Endothelial cell of umbilical vein (primary cell): ENCODE data around the gene DNAJB1. TPM values are rescaled to one million over a fixed set of nuclear protein-coding genes. Genes with fewer than 3 reads are reported as not detected.

Experiments used
- BruUV-seq: library from RNA; stranded (reverse); fragments of 400-500 nt; replicated peaks from 2 replicates; lab custom pipeline; 2021; lab: Mats Ljungman, UMichigan
- CTCF ChIA-PET: fragments of 300-600, 350-600 bp; sonication (Branson Sonifier 250); formaldehyde crosslinking; loops from one replicate; lab custom pipeline; 2021; ENCODE audit warnings: antibody characterized with exemption, inconsistent platforms; lab: Charles Lee
- POLR2A ChIA-PET: fragments of 300-600, 350-600 bp; sonication (Branson Sonifier 250); formaldehyde crosslinking; loops from one replicate; lab custom pipeline; 2021; ENCODE audit warnings: antibody characterized with exemption, inconsistent platforms; lab: Charles Lee
- DNase-seq: peaks from one replicate; pipeline ENCODE4 v3.0.0-alpha.2; 2011; ENCODE audit warnings: low read depth, low spot score
- FAIRE-seq: peaks from 2 replicates; lab custom pipeline; 2011; peaks lifted over from hg19 to GRCh38; lab: Jason Lieb, UNC
- H2AFZ ChIP-seq: 2 replicates; pipeline ENCODE4 v1.6.0; 2012; ENCODE audit warnings: low read depth, low read length, control low read depth, inconsistent platforms
- H3K27ac ChIP-seq: 2 replicates; pipeline ENCODE4 v1.5.1; 2011; ENCODE audit warnings: low read depth, mild to moderate bottlenecking, control low read depth, low read length, moderate library complexity; ENCODE audit not compliant: insufficient read depth
- H3K27me3 ChIP-seq, 2 experiments: 2 replicates each; pipeline versions ENCODE4 v1.6.0 to v1.6.1; 2011; ENCODE audit warnings: low read length in 2 of 2, mixed read lengths in 1 of 2; ENCODE audit not compliant: control insufficient read depth in 2 of 2, insufficient read depth in 2 of 2
- H3K36me3 ChIP-seq, 2 experiments: 2 replicates in 1 of 2; 3 replicates in 1 of 2; pipeline ENCODE4 v1.5.1; 2011; ENCODE audit warnings: low read length in 2 of 2, mild to moderate bottlenecking in 1 of 2, moderate library complexity in 1 of 2; ENCODE audit not compliant: control insufficient read depth in 2 of 2, insufficient read depth in 2 of 2; ENCODE audit errors: extremely low read depth in 1 of 2
- H3K4me1 ChIP-seq: 3 replicates; pipeline ENCODE4 v1.5.1; 2011; ENCODE audit warnings: mild to moderate bottlenecking, low read length; ENCODE audit not compliant: control insufficient read depth, insufficient read depth; ENCODE audit errors: extremely low read depth
- H3K4me2 ChIP-seq: 2 replicates; pipeline ENCODE4 v1.6.1; 2011; ENCODE audit warnings: low read length, control low read depth, mixed read lengths; ENCODE audit not compliant: insufficient read depth
- H3K4me3 ChIP-seq, 3 experiments: fragments of 200-600 bp in 1 of 3; sonication (generic), shearing (Covaris generic) in 1 of 3; replicated peaks in 1 of 3; 2 replicates each; pipeline ENCODE4 v1.5.1; 2011 to 2016; ENCODE audit warnings: control low read depth in 3 of 3, low read length in 3 of 3, mild to moderate bottlenecking in 2 of 3, inconsistent platforms in 1 of 3, low read depth in 1 of 3, moderate library complexity in 1 of 3; ENCODE audit not compliant: insufficient read depth in 1 of 3
- H3K79me2 ChIP-seq: 2 replicates; pipeline ENCODE4 v1.6.0; 2012; ENCODE audit warnings: low read length, inconsistent platforms; ENCODE audit not compliant: control insufficient read depth, insufficient read depth
- H3K9ac ChIP-seq: replicated peaks from 2 replicates; pipeline ENCODE3; 2011; ENCODE audit warnings: low read length, control low read depth; ENCODE audit not compliant: insufficient read depth; ENCODE audit errors: extremely low read depth
- H3K9me1 ChIP-seq: replicated peaks from 3 replicates; pipeline ENCODE4 v1.6.0; 2011; ENCODE audit warnings: mild to moderate bottlenecking, low read length; ENCODE audit not compliant: control insufficient read depth, insufficient read depth; ENCODE audit errors: extremely low read depth
- H3K9me3 ChIP-seq: replicated peaks from 2 replicates; pipeline ENCODE4 v1.5.1; 2012; ENCODE audit warnings: low read length, inconsistent platforms; ENCODE audit not compliant: control insufficient read depth, insufficient read depth
- H4K20me1 ChIP-seq: replicated peaks from 2 replicates; pipeline ENCODE3; 2011; ENCODE audit warnings: mild to moderate bottlenecking, low read length; ENCODE audit not compliant: control insufficient read depth, insufficient read depth; ENCODE audit errors: extremely low read depth
- EZH2 ChIP-seq: IDR thresholded peaks from 2 replicates; pipeline ENCODE4 v1.6.1; 2012; ENCODE audit warnings: borderline replicate concordance, low read depth, mild to moderate bottlenecking, moderate library complexity, low read length, inconsistent platforms; ENCODE audit not compliant: severe bottlenecking
- FOS ChIP-seq: IDR thresholded peaks from 2 replicates; pipeline ENCODE4 v1.6.1; 2011; ENCODE audit warnings: mild to moderate bottlenecking, low read length, moderate library complexity, borderline replicate concordance; ENCODE audit not compliant: insufficient read depth
- GATA2 ChIP-seq: IDR thresholded peaks from 2 replicates; pipeline ENCODE4 v1.7.0; 2011; ENCODE audit warnings: low read depth, mild to moderate bottlenecking, moderate library complexity, mixed read lengths, low read length; ENCODE audit not compliant: insufficient read length, insufficient read depth
- JUN ChIP-seq: IDR thresholded peaks from 2 replicates; pipeline ENCODE4 v1.6.1; 2011; ENCODE audit warnings: borderline replicate concordance, low read depth; ENCODE audit not compliant: insufficient read length, insufficient read depth
- MYC ChIP-seq: IDR thresholded peaks from one replicate; pipeline ENCODE4 v1.6.1; 2011; ENCODE audit warnings: mild to moderate bottlenecking, low read depth, low read length
- POLR2A ChIP-seq: IDR thresholded peaks from 2 replicates; pipeline ENCODE4 v1.6.1; 2012; ENCODE audit warnings: low read depth, mild to moderate bottlenecking, control low read depth, low read length
- POLR2AphosphoS5 ChIP-seq: IDR thresholded peaks from 2 replicates; pipeline ENCODE4 v1.6.1; 2012; ENCODE audit warnings: low read depth, mild to moderate bottlenecking, control low read depth, low read length, moderate library complexity; ENCODE audit not compliant: insufficient read depth
- dilution Hi-C: fragments of 300-500 bp; cut with MboI; formaldehyde crosslinking; loops from one replicate; pipeline ENCODE4 v1.15.0; 2019; ENCODE audit warnings: low sequenced_read_pairs; ENCODE audit not compliant: extremely low pct_ligation_motif_present
- intact Hi-C: fragments of 100-400 bp; cut with micrococcal nuclease; formaldehyde crosslinking; loops from one replicate; pipeline ENCODE4 v1.10.0; 2022
- polyA plus RNA-seq, 4 experiments: library from polyadenylated mRNA; depleted of rRNA in 3 of 4; stranded (reverse) in 3 of 4; unstranded in 1 of 4; fragments of >200 nt; gene quantifications; 2 replicates each; pipeline versions ENCODE4 v1.2.1 to v1.2.3, GENCODE V29; 2011 to 2012; ENCODE audit warnings: missing spikeins in 1 of 4
- total RNA-seq: library from RNA; stranded (reverse); gene quantifications from 2 replicates; pipeline ENCODE4 v1.2.3, GENCODE V29; 2021
- TF ChIP-seq, protein P1 (sequence below): IDR thresholded peaks from 2 replicates; pipeline ENCODE4 v1.6.1; 2011; ENCODE audit not compliant: insufficient read depth, insufficient read length
- TF ChIP-seq, protein P2 (sequence below), 2 donors: IDR thresholded peaks; 1 replicate in 1 of 2; 2 replicates in 1 of 2; pipeline ENCODE4 v1.5.1; 2011; ENCODE audit warnings: low read length in 2 of 2, mild to moderate bottlenecking in 2 of 2, moderate library complexity in 2 of 2, control low read depth in 1 of 2, inconsistent platforms in 1 of 2, low read depth in 1 of 2; ENCODE audit not compliant: insufficient read depth in 1 of 2; ENCODE audit errors: extremely low read depth in 1 of 2

The DNAJB1 gene
- total and polyA plus RNA-seq, 2 donors (not counting 3 experiments of a cell fraction or from before 2014, with no cell fraction given) = 58.6 to 59.8 TPM

DNA sequence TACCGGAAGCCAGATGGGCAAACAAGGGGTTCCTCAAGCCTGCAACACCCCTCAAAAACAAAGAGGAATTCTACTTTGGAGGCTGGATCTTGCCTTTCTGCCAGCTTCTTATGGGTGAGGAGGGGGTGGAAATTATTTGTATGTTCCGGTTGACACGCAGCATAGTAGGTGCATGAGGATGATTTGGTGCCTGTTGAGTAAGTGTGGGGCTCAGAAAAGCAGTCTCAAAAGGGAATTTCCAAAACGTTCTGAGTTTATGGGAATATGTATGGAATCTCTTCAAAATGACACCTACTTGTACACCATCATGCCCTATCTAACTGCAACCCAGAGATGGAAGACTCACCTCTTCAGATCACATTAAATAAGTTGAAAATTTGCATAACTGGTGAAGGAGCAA is 8.2 kb upstream of the DNAJB1 start:
- CTCF ChIA-PET = interaction anchor here (1.3 kb wide), 1 partner anchor 29 kb away, joined by 5 read pairs; no protein-coding TSS in a partner anchor
- H3K9me3 ChIP-seq = no peaks in the 10 kb centered on the region
- H4K20me1 ChIP-seq = no peaks in the 10 kb centered on the region
- H3K27ac ChIP-seq = no peak overlapping the region
- intact Hi-C loops (loop anchor here (5.0 kb wide), 1 partner anchor 581 kb away; the partner anchor contains the start of gene SYDE1), dilution Hi-C loops (no loop called here)
- H3K9me1 ChIP-seq = no peaks in the 10 kb centered on the region
- H3K4me1 ChIP-seq = peaks cover 27% of the 10 kb centered on the region
- no peaks in the 10 kb centered on the region for H3K36me3 ChIP-seq
- no peak overlapping the region for H3K4me3 ChIP-seq
- TF ChIP-seq POLR2AphosphoS5 (no peak), POLR2A (no peak), FOS (no peak), MYC (no peak), JUN (no peak), EZH2 (no peak), GATA2 (no peak)
- TF ChIP-seq, protein P1, sequence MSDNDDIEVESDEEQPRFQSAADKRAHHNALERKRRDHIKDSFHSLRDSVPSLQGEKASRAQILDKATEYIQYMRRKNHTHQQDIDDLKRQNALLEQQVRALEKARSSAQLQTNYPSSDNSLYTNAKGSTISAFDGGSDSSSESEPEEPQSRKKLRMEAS = no peak
- TF ChIP-seq, protein P2, sequence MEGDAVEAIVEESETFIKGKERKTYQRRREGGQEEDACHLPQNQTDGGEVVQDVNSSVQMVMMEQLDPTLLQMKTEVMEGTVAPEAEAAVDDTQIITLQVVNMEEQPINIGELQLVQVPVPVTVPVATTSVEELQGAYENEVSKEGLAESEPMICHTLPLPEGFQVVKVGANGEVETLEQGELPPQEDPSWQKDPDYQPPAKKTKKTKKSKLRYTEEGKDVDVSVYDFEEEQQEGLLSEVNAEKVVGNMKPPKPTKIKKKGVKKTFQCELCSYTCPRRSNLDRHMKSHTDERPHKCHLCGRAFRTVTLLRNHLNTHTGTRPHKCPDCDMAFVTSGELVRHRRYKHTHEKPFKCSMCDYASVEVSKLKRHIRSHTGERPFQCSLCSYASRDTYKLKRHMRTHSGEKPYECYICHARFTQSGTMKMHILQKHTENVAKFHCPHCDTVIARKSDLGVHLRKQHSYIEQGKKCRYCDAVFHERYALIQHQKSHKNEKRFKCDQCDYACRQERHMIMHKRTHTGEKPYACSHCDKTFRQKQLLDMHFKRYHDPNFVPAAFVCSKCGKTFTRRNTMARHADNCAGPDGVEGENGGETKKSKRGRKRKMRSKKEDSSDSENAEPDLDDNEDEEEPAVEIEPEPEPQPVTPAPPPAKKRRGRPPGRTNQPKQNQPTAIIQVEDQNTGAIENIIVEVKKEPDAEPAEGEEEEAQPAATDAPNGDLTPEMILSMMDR (IDR thresholded peaks at IDR 0.05; ENCODE audit: extremely low read depth in 1 of 2, insufficient read depth in 1 of 2, low read depth in 1 of 2, low read length in 2 of 2) = no peak
- DNase-seq (no peak), FAIRE-seq (no peak)
- no peak overlapping the region for H3K9ac ChIP-seq
- no peak overlapping the region for H2AFZ ChIP-seq
- BruUV-seq = no TSS peak
- H3K4me2 ChIP-seq = no peak overlapping the region
- H3K79me2 ChIP-seq = peaks cover 14% of the 10 kb centered on the region
- H3K27me3 ChIP-seq = no peaks in the 10 kb centered on the region
- POLR2A ChIA-PET = interaction anchor here (0.7 to 1.2 kb wide), 2 partner anchors 9 to 53 kb away, joined by 3 to 5 read pairs; no protein-coding TSS in a partner anchor
